Right renal cortex interstitium (tissue), 3 donors: Measurements from ENCODE around the gene PLA2R1. TPM values are rescaled to one million over a fixed set of nuclear protein-coding genes. Genes with fewer than 3 reads are reported as not detected.

Experiments
- DNase-seq, 3 donors: peaks; one replicate each; pipeline ENCODE4 v3.0.0-alpha.2; 2013; ENCODE audit warnings: low read depth in 3 of 3, low spot score in 2 of 3
- polyA plus RNA-seq, 3 donors: library from polyadenylated mRNA; unstranded; fragments of 120-200 nt; gene quantifications; one replicate each; pipeline ENCODE4 v1.2.1, GENCODE V29; 2013; ENCODE audit not compliant: insufficient read length in 3 of 3

Gene PLA2R1
- polyA plus RNA-seq, 3 donors: 65.5 to 130 (median 112) TPM

DNA sequence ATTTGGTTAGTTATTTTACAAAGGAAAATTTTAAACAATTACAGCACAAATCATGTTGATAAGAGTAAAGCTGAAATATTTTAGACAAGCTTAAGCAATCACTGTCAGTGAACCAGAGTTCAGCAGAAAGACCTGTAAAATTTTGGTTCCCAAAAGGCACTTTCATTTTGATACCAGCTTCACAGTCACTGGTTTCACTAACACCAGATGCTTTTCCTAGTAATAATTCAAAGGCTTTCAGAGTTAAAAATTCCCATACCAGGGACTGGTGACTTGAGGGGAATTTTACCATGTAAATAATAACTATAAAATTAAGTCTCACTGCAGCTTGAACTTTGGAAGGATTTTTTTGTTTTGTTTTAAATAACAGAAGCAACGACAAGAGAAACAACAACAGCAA, 162.1 kb downstream of the PLA2R1 start:
- no peak for DNase-seq

DNA sequence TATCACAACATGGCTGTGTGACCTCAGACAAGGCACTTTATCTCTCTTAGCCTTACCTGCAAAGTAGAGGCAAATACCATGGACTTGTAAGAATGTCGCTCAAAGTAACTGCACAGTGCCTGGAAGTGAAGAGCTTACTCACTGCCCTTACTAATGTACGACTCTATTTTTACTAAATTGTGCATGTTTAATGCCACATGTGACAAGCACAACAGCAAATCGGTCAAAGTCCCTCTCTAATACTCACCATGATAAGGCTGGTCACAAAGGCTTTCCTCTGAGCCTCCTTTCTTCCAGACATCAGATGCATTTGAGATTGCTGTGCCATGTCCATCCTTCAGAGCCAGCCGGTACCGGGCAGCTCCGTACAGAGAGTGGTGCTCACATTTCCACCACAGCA, 164.0 kb downstream of the PLA2R1 start:
- DNase-seq: no peak

GRCh38 chr2:159897720-159898119, 164.7 kb downstream of the PLA2R1 start:
- no peak for DNase-seq

DNA sequence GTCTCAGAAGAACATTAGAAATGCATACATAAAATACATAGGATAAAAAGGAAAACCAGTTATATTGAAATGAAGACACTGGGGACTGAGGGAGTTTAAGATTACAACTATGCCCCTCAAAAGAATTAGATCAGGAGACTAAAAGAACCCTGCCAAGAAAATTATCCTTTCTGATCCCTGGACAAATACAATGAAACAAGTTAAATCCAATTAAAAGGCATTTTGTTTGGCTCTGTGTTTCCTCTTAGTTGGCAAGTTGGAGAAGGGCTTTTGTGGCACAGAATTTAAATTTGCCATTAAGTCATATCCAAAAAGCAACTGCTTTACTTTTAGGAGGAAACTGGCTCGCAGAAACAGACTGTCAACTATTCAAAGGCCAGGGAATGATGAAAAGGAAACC, 165.3 kb downstream of the PLA2R1 start:
- DNase-seq: no peak

DNA sequence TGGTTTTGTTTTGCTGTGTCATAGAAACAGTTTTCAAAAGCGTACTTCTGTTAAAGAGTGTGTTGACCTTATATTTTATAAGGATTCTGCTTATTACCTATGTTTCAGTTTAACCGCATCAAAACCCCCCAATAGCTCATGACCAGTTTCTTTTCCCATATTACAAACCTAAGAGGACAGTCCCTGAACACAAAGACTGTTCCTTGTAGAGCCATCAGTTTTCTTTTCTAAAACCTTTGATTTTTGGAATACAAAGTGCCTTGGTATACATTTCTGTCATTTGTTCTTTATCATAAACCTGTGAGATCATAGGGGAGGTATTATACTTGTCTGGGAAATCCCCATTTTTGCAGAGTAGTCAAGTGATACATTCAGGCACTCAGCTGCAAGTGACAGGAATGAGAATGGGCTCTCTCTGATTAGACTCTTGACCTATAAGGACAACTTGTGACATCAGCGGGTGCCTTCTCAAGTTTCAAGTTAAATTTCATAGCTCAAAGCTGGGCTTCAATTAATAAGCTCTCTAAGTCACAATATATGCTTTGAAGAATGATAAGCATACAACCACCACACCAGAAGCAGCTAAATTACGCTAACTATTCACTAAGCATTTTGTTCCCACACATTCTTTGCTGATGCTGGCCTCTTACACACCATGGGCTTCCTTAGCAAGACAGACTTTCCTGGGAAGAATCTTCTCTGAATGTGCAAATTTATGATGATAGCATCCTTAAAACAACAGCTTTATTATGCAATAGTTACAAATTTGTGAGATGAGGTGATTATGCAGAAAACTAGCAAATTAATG, 167.0 kb downstream of the PLA2R1 start:
- no peak for DNase-seq

DNA sequence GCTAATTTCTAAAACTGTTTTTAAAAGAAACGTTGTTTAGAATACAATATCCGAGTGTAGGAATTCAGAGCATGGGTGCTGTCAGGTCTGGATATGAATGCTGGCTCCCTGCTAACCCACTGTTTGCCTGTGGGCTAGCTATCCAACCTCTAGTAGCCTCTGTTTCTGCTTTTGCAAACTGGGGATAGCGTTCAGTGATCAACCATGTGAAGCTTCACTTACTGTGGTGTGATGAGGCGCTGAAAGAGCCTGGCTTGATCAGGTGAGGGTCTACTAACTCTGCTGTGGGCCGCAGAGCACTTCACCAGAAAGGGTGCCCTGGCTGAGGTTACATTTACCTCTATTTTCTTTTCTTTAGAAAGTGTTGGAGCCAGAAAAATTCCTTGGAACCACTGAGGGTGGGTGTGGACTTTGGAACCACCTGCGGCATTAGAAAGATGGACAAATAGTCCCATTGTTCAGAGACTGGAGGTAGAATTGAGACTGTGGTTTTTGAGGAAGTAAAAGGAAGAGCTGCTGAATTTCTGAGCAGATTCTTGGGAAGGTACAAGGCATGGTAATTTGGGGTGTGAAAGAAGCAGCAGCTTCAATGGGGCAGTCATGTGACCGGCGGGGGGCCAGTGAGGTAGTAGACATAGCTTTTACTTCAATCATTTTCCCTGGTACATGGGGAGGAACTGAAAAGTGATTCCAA, 168.1 kb downstream of the PLA2R1 start:
- no peak for DNase-seq

DNA sequence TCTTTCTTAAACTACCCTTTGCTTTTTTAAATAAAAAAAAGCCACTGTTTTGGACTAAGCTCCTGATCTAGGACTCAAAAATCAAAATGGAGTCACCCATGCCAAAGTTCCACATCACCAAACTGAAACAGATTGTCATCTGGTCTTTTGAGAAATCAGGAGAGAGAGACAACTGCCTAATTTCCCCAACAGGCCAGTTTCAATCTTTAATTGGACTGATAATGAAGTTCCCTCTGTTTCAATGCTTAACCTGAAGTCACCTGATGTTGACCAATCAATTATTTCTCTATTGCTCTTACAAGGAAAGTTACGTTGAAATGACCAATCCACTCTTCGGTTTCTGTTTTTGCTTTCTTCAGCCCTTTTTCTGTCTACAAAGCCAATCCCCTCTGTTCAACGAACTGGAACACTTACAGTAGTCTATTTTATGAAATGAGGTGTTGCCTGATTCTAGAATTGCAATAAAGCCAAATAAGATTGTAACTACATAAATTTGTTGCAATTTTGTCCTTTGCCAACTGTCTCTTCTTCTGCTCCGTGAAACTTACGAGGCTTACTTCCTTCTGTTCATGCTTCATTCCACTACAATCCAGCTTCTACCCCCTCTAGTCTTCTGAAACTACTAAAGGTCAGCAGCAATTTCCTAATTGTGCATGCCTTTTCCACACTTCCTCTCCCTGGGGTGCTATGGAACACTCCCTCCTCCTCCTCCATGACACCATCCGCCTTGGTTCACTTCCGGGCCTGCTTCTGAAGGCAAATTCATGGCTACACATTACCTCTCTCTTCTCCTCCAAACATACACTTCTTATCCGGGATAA, 169.2 kb downstream of the PLA2R1 start:
- DNase-seq: no peak

DNA sequence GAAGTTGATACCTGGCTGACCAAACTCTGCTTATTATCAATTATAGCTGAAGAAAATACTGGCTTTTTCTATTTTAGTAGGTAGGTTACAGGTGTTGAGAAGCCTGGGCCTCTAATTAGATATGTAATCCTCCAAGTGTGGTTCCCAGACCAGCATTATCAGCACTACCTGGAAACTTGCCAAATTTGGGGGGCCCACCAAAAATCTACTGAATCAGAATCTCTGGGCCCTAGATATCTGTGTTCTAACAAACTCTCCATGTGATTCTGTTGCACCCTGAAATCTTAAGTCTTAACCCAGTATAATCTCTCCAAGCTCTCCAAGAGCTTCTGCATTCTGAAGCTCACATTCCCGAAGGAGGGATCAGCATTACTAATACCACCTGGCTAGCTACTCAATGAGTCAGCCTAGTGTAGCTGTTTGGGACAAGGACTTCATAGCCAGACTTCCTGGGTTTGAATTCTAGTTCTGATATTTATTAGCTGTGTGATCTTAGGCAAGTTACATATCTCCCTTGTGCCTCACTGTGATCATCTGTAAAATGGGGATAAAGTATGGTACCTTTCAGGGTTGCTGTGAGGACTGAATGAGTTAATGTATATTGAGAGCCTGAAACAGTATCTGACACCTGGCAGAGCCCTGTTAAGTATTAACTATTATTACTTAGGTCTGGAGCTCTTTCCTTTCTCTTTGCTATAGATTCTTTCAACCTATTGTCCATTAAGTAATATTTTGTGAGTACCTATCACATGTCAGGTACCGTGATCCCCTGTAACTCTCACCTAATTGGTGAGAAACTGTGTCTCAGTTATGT, 170.3 kb downstream of the PLA2R1 start:
- no peak for DNase-seq

GRCh38 chr2:159891267-159891588, 171.2 kb downstream of the PLA2R1 start:
- no peak for DNase-seq

DNA sequence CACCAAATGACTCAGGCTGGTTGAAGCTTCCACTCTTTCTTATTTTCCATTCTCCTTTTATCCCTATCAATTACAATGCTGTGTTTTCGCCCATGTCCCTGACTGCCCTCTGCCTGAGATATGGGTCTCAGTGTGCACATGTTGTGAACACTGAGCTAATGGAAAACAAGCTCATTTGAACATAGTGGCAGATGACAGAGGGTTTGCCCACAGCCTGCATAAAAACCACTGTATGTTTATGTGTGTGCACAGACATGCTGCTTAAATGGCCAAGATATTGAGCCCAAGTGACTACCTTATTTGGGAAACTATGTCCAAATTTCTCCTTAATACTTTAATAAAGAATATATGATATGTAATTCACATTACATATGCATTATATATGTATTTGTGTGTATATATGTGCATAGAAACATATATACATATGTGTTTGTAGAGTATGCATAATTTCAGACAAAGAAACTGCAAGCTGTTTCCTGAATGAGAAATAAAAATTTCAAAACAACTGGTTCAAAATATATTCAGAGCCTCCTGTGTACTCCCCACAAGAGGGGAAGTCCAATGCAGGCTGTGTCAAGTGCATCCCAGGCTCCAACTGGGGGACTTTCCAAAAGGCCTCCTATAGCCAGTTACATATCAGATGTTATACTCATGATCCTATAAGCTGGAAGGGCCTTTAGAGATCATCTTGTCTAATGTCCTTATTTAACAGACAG, 171.7 kb downstream of the PLA2R1 start:
- DNase-seq: no peak

- DNase-seq: no peak
These were observed 180.2 kb downstream of the PLA2R1 start for GRCh38 chr2:159882130-159882745.

Other genes with a start within 250 kb of the PLA2R1 start
- 1 to 10 TPM; 2.7 to 5.5 (median 5.3) TPM for gene LY75, start 157.9 kb downstream of the PLA2R1 start, polyA plus RNA-seq
- gene ITGB6, start 137.7 kb upstream of the PLA2R1 start, polyA plus RNA-seq: 10 to 100 TPM; 17.8 to 20.6 (median 19.6) TPM